OCI-LY3 (cell line): ENCODE measurements around the gene ARHGDIB.
A peak's percentile ranks its signal among the peaks of the same experiment; 100 is the strongest.

Source experiments
- H2AFZ ChIP-seq: fragments of 200-600, 300-600 bp; shearing (Covaris generic); 2 replicates; pipeline ENCODE4 v1.6.0; 2014; ENCODE audit warnings: antibody characterized with exemption, low read depth, low read length
- H3K27ac ChIP-seq: fragments of 200-600, 300-600 bp; sonication (generic); 2 replicates; pipeline ENCODE4 v1.5.1; 2014; ENCODE audit warnings: mild to moderate bottlenecking, low read length, moderate library complexity, mixed read lengths
- H3K27me3 ChIP-seq: fragments of 200-600, 300-600 bp; sonication (generic); 2 replicates; pipeline ENCODE4 v1.6.1; 2014; ENCODE audit warnings: low read depth, low read length, mixed read lengths
- H3K36me3 ChIP-seq: fragments of 200-600, 300-600 bp; sonication (generic); replicated peaks from 2 replicates; pipeline ENCODE3; 2014; ENCODE audit warnings: low read depth, low read length, mixed read lengths
- H3K4me1 ChIP-seq: fragments of 300-600, 200-600 bp; sonication (generic); 2 replicates; pipeline ENCODE4 v1.6.1; 2014; ENCODE audit warnings: low read length, mixed read lengths
- H3K4me2 ChIP-seq: fragments of 200-600, 300-600 bp; sonication (generic); 2 replicates; pipeline ENCODE4 v1.6.1; 2014; ENCODE audit warnings: low read length, mixed read lengths
- H3K4me3 ChIP-seq: fragments of 300-600, 200-600 bp; sonication (generic); 2 replicates; pipeline ENCODE4 v1.5.1; 2014; ENCODE audit warnings: antibody characterized with exemption, mild to moderate bottlenecking, low read length, moderate library complexity
- H3K79me2 ChIP-seq: fragments of 300-600, 200-600 bp; shearing (Covaris generic); 2 replicates; pipeline ENCODE4 v1.6.1; 2014; ENCODE audit warnings: mild to moderate bottlenecking, low read length, mixed read lengths
- H3K9ac ChIP-seq: fragments of 300-600, 200-600 bp; shearing (Covaris generic); 2 replicates; pipeline ENCODE4 v1.6.0; 2014; ENCODE audit warnings: mild to moderate bottlenecking, low read length, moderate library complexity
- H3K9me3 ChIP-seq: fragments of 200-600, 300-600 bp; shearing (Covaris generic); 2 replicates; pipeline ENCODE4 v1.6.1; 2014; ENCODE audit warnings: low read length, mixed read lengths; ENCODE audit not compliant: insufficient read depth
- H4K20me1 ChIP-seq: fragments of 200-600, 300-600 bp; sonication (generic); 2 replicates; pipeline ENCODE4 v1.6.1; 2016; ENCODE audit warnings: low read length, mixed read lengths; ENCODE audit not compliant: insufficient read depth
- EZH2phosphoT487 ChIP-seq: fragments of 200-600 bp; shearing (Covaris generic); IDR thresholded peaks from 2 replicates; pipeline ENCODE4 v1.6.1; 2018; ENCODE audit warnings: antibody characterized with exemption, mixed run types, low read depth
- TF ChIP-seq, protein P1 (sequence below): fragments of 200-600, 300-600 bp; sonication (generic); IDR thresholded peaks from 2 replicates; pipeline ENCODE4 v1.5.1; 2014; ENCODE audit warnings: antibody characterized with exemption, low read length, low read depth

The ARHGDIB gene

DNA sequence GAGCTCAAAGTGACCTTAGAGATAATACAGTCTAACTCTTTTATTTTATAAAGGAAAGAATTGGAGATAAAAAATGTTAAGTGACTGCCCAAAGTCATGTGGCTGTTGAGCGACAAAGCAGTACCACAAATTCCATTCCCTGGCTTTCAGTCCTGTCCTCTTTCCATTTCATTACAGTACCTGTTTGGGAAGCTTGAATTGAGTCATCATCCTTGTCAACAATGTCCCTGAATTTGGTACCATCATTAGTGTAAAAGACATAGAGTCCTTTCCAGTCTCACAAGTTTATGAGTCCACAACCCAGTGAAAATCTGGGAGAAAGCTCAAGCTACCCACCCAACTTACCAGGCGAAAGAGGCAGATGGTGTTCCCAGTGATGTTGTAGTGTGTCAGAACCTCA is 26.9 kb downstream of the ARHGDIB start:
- H3K9me3 ChIP-seq, result no peaks in the 10 kb centered on the region
- H2AFZ ChIP-seq, result no peak overlapping the region
- no peak overlapping the region for H3K4me2 ChIP-seq
- H3K27ac ChIP-seq, result no peak overlapping the region
- H4K20me1 ChIP-seq, result no peaks in the 10 kb centered on the region
- H3K36me3 ChIP-seq, result peaks cover 18% of the 10 kb centered on the region
- H3K9ac ChIP-seq, result no peak overlapping the region
- no peak overlapping the region for H3K4me3 ChIP-seq
- no peak for TF ChIP-seq EZH2phosphoT487
- TF ChIP-seq, protein P1, sequence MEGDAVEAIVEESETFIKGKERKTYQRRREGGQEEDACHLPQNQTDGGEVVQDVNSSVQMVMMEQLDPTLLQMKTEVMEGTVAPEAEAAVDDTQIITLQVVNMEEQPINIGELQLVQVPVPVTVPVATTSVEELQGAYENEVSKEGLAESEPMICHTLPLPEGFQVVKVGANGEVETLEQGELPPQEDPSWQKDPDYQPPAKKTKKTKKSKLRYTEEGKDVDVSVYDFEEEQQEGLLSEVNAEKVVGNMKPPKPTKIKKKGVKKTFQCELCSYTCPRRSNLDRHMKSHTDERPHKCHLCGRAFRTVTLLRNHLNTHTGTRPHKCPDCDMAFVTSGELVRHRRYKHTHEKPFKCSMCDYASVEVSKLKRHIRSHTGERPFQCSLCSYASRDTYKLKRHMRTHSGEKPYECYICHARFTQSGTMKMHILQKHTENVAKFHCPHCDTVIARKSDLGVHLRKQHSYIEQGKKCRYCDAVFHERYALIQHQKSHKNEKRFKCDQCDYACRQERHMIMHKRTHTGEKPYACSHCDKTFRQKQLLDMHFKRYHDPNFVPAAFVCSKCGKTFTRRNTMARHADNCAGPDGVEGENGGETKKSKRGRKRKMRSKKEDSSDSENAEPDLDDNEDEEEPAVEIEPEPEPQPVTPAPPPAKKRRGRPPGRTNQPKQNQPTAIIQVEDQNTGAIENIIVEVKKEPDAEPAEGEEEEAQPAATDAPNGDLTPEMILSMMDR, result no peak
- H3K4me1 ChIP-seq, result peaks cover 4% of the 10 kb centered on the region
- H3K79me2 ChIP-seq, result no peaks in the 10 kb centered on the region
- no peaks in the 10 kb centered on the region for H3K27me3 ChIP-seq

DNA sequence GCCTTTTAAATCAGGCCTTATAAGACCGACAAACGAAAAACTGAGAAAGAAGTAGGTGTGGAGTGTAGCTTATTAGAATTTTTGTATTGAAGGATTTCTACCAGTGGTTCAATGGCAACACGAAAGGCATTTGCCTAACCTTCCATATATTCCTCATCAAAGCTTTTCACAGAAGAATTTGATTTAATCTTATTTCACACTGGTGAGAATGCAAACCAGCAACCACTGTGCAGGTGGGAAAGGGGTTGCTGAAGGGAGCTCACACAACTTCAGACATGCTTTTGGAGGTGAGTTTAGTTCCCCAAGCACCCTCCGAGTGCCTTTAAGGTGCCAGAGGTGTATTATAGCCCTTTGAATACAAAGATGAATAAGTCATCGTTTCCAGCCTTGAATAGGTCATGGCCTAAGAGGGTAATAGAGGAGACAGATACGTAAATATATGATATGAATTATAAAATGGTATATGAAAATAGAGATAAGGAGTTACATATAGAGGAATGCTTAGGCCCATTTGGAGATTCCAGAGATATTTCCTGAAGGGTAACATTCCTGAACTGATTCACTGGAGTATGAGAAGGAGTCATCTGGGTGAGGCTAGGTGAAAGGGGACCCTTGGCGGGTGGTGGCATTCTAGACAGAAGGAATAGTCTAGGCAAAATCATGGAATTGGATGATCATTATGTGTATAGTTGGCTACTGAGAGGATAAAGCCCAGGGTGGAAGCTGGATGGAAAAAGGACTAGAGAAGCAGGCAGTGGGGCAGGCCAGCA is 29.4 kb downstream of the ARHGDIB start:
- Histone ChIP-seq H3K36me3 (peaks cover 15% of the 10 kb centered on the region), H3K9ac (no peak overlapping the region), H2AFZ (no peak overlapping the region), H3K4me3 (no peak overlapping the region), H3K79me2 (no peaks in the 10 kb centered on the region), H4K20me1 (no peaks in the 10 kb centered on the region), H3K27me3 (no peaks in the 10 kb centered on the region), H3K4me2 (no peak overlapping the region), H3K27ac (no peak overlapping the region), H3K9me3 (no peaks in the 10 kb centered on the region), H3K4me1 (peaks cover 12% of the 10 kb centered on the region)
- TF ChIP-seq, protein P1, result no peak
- no peak for TF ChIP-seq EZH2phosphoT487

DNA sequence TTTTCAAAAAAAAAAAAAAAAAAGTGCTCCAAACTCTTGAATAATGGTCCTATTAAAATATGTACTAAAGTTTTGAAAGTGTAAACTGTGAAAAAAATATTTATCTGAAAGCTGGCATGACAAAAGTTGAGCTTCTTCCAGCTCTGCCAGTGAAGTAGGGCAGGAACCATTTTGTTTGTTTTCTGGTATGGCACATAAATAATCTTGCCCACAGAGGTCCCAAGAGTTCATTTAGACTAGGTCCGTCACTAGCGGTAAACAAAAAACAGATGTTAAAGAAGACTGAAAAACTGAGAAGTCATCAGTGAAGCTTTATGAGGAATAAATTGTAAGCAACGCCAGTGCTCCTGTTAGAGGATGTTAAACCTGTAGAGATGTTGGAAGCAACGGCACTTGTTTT is 30.0 kb downstream of the ARHGDIB start:
- H3K79me2 ChIP-seq, result no peaks in the 10 kb centered on the region
- H3K27ac ChIP-seq, result no peak overlapping the region
- TF ChIP-seq EZH2phosphoT487, result no peak
- TF ChIP-seq, protein P1, result no peak
- H3K4me1 ChIP-seq, result peaks cover 14% of the 10 kb centered on the region
- peaks cover 15% of the 10 kb centered on the region for H3K36me3 ChIP-seq
- no peak overlapping the region for H3K4me3 ChIP-seq
- no peak overlapping the region for H3K9ac ChIP-seq
- H3K9me3 ChIP-seq, result no peaks in the 10 kb centered on the region
- no peaks in the 10 kb centered on the region for H3K27me3 ChIP-seq
- H4K20me1 ChIP-seq, result no peaks in the 10 kb centered on the region
- no peak overlapping the region for H2AFZ ChIP-seq
- H3K4me2 ChIP-seq, result no peak overlapping the region

DNA sequence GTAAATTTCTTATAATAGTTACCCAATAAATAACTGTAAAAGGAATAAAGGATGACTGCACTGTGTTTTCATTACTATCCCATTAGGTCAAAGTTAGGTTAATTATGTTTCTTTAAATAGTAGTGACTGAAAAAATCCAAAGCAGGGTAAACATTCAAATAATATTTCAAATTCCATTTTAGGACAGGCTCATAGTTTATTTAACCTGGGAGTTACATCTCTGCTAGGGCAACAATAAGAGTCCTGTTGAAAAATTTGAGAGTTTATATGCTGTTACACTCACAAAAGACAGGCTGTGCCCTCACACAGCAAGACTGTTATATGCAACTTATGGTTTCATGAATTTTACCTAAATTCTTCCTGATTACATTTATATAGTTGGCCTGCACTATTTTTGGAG is 31.1 kb downstream of the ARHGDIB start:
- H3K27ac ChIP-seq, result no peak overlapping the region
- TF ChIP-seq, protein P1, result 0 out of 2 replicates have a peak, but pooled peaks have one; percentile 7
- no peak for TF ChIP-seq EZH2phosphoT487
- H3K4me3 ChIP-seq, result no peak overlapping the region
- H3K27me3 ChIP-seq, result no peaks in the 10 kb centered on the region
- H3K9ac ChIP-seq, result no peak overlapping the region
- no peak overlapping the region for H2AFZ ChIP-seq
- no peaks in the 10 kb centered on the region for H3K9me3 ChIP-seq
- H3K36me3 ChIP-seq, result peaks cover 15% of the 10 kb centered on the region
- H3K4me1 ChIP-seq, result peaks cover 14% of the 10 kb centered on the region
- no peaks in the 10 kb centered on the region for H3K79me2 ChIP-seq
- H4K20me1 ChIP-seq, result no peaks in the 10 kb centered on the region
- H3K4me2 ChIP-seq, result no peak overlapping the region
